Activated T-helper 17 cell treated with anti-CD3 and anti-CD28 coated beads, Interleukin-2, amount 50 U/mL, for 72 hours (primary cell): Measurements from ENCODE around the gene MR1. TPM values are rescaled to one million over a fixed set of nuclear protein-coding genes. Genes with fewer than 3 reads are reported as not detected.

Experiments used
- ATAC-seq: fragments of 150-1000 bp; cut with Tn5 transposase; replicated peaks from 2 replicates; pipeline ENCODE4 v1.10.0; 2021; ENCODE audit warnings: mild to moderate bottlenecking, moderate library complexity
- H3K27ac Mint-ChIP-seq: one replicate; pipeline ENCODE4 v1.8.0; 2022; ENCODE audit warnings: mixed read lengths
- H3K27me3 Mint-ChIP-seq: one replicate; pipeline ENCODE4 v1.8.0; 2022; ENCODE audit warnings: mixed read lengths
- H3K36me3 Mint-ChIP-seq: one replicate; pipeline ENCODE4 v1.8.0; 2022; ENCODE audit warnings: low read depth, mild to moderate bottlenecking, mixed read lengths
- H3K4me1 Mint-ChIP-seq: one replicate; pipeline ENCODE4 v1.8.0; 2022; ENCODE audit warnings: mixed read lengths
- H3K4me3 Mint-ChIP-seq: one replicate; pipeline ENCODE4 v1.8.0; 2022; ENCODE audit warnings: mild to moderate bottlenecking, mixed read lengths
- H3K9me3 Mint-ChIP-seq: one replicate; pipeline ENCODE4 v1.8.0; 2022; ENCODE audit warnings: mixed read lengths
- total RNA-seq, 2 donors: library from RNA; stranded (reverse); gene quantifications; one replicate each; pipeline ENCODE4 v1.2.3, GENCODE V29; 2022

The MR1 gene
- total RNA-seq, 2 donors from 2014 or later: 21.9 to 26.1 TPM

- H3K36me3 Mint-ChIP-seq: peaks cover 10% of the 10 kb centered on the region
- H3K27ac Mint-ChIP-seq: peak overlapping the region; percentile 96
- H3K4me3 Mint-ChIP-seq: peak overlapping the region; percentile 79
- H3K27me3 Mint-ChIP-seq: no peaks in the 10 kb centered on the region
- peak; percentile 25 for ATAC-seq
- peaks cover 50% of the 10 kb centered on the region for H3K4me1 Mint-ChIP-seq
- H3K9me3 Mint-ChIP-seq: no peaks in the 10 kb centered on the region
Observed at GRCh38 chr1:181100015-181100905, 66.5 kb downstream of the MR1 start.

DNA sequence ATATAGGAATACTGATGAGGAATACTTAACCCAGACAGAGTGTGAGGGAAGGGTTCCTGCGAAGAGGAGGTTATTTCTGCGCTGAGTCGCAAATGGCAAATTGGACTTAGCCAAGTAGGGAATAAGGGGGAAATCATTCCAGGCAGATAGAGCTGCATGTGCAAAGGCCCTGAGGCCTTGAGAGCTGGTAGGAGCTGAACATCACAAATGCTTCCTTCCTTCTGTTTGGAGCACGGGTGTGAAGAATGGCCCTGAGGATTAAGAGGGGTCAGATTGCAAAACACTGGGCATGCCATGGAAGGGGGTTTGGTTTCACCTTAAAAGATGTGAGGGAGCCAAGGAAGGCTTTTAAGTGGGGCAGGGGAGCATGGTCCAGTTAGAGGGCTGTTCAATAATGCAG, 67.2 kb downstream of the MR1 start:
- H3K27me3 Mint-ChIP-seq: no peaks in the 10 kb centered on the region
- no peak for ATAC-seq
- peaks cover 8% of the 10 kb centered on the region for H3K36me3 Mint-ChIP-seq
- no peaks in the 10 kb centered on the region for H3K9me3 Mint-ChIP-seq
- peaks cover 54% of the 10 kb centered on the region for H3K4me1 Mint-ChIP-seq
- H3K27ac Mint-ChIP-seq: peak overlapping the region; percentile 96
- peak overlapping the region; percentile 79 for H3K4me3 Mint-ChIP-seq

DNA sequence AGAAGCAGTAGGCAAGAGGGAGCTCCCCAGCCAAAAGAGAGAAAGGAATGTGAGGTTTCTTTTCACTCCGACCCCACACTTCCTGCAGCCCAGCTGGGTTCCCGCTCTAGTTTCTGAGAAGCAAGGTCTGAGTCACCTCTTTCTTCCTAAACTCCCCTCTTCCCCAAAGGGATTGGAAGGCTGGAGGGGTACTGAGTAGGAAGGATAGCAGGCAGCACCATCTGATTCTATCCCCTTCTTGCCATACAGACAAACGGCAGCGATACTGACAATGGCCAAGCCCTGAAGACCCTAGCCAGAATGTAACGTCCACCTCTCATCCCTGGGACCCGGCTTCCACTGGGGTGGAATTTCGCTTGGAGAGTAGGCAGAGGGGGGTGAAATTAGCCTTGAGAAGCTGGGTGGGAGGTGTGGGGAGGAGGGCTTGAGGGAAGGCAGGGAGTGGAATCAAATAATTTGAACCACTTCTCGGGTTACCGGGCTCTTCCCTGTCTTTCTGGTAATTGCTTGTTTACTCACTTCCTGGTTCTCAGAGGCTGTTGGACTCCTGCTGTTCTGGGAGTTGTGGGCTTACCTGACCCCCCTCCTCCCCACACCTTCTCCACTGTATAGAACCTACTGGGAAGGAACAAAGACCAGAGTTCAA, 67.9 kb downstream of the MR1 start:
- H3K27me3 Mint-ChIP-seq: no peaks in the 10 kb centered on the region
- peaks cover 6% of the 10 kb centered on the region for H3K36me3 Mint-ChIP-seq
- peak overlapping the region; percentile 96 for H3K27ac Mint-ChIP-seq
- H3K4me3 Mint-ChIP-seq: peak overlapping the region; percentile 79
- H3K4me1 Mint-ChIP-seq: peaks cover 49% of the 10 kb centered on the region
- no peak for ATAC-seq
- no peaks in the 10 kb centered on the region for H3K9me3 Mint-ChIP-seq

GRCh38 chr1:181102841-181103240, 69.1 kb downstream of the MR1 start:
- Mint-ChIP-seq H3K27me3 (no peaks in the 10 kb centered on the region), H3K9me3 (no peaks in the 10 kb centered on the region), H3K4me3 (peak overlapping the region; percentile 77), H3K36me3 (peaks cover 6% of the 10 kb centered on the region), H3K4me1 (peaks cover 48% of the 10 kb centered on the region), H3K27ac (no peak overlapping the region)
- ATAC-seq: no peak

DNA sequence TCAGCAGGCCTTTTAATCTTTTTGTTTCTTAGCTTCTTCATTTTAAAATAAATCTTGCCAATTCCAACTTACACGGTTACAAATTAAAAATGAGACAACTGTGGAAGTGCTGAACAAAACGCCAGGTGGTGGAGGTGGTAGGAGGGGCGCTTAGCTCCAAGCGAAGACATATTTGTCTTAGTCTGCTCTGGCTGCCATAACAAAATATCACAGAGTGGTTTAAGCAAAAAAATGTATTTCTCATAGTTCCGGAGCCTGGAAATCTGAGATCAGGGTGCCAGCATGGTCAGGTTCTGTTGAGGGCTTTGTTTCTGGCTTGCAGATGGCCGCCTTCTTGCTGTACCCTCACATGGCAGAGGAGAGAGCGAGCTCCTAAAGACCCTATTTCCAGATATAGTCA, 69.6 kb downstream of the MR1 start:
- H3K36me3 Mint-ChIP-seq: peaks cover 6% of the 10 kb centered on the region
- peak overlapping the region; percentile 77 for H3K4me3 Mint-ChIP-seq
- H3K4me1 Mint-ChIP-seq: peaks cover 44% of the 10 kb centered on the region
- H3K9me3 Mint-ChIP-seq: no peaks in the 10 kb centered on the region
- H3K27ac Mint-ChIP-seq: no peak overlapping the region
- H3K27me3 Mint-ChIP-seq: peaks cover 1% of the 10 kb centered on the region
- no peak for ATAC-seq

GRCh38 chr1:181104042-181104789, 70.4 kb downstream of the MR1 start:
- Mint-ChIP-seq H3K27ac (peak overlapping the region; percentile 80), H3K9me3 (no peaks in the 10 kb centered on the region), H3K4me3 (peak overlapping the region; percentile 77), H3K36me3 (peaks cover 6% of the 10 kb centered on the region), H3K4me1 (peaks cover 42% of the 10 kb centered on the region), H3K27me3 (peaks cover 5% of the 10 kb centered on the region)
- ATAC-seq: peak; percentile 8

GRCh38 chr1:181104790-181105133, 71.0 kb downstream of the MR1 start:
- H3K27me3 Mint-ChIP-seq: peaks cover 5% of the 10 kb centered on the region
- no peaks in the 10 kb centered on the region for H3K9me3 Mint-ChIP-seq
- ATAC-seq: no peak
- H3K36me3 Mint-ChIP-seq: peaks cover 6% of the 10 kb centered on the region
- peaks cover 37% of the 10 kb centered on the region for H3K4me1 Mint-ChIP-seq
- H3K27ac Mint-ChIP-seq: peak overlapping the region; percentile 80
- peak overlapping the region; percentile 77 for H3K4me3 Mint-ChIP-seq

DNA sequence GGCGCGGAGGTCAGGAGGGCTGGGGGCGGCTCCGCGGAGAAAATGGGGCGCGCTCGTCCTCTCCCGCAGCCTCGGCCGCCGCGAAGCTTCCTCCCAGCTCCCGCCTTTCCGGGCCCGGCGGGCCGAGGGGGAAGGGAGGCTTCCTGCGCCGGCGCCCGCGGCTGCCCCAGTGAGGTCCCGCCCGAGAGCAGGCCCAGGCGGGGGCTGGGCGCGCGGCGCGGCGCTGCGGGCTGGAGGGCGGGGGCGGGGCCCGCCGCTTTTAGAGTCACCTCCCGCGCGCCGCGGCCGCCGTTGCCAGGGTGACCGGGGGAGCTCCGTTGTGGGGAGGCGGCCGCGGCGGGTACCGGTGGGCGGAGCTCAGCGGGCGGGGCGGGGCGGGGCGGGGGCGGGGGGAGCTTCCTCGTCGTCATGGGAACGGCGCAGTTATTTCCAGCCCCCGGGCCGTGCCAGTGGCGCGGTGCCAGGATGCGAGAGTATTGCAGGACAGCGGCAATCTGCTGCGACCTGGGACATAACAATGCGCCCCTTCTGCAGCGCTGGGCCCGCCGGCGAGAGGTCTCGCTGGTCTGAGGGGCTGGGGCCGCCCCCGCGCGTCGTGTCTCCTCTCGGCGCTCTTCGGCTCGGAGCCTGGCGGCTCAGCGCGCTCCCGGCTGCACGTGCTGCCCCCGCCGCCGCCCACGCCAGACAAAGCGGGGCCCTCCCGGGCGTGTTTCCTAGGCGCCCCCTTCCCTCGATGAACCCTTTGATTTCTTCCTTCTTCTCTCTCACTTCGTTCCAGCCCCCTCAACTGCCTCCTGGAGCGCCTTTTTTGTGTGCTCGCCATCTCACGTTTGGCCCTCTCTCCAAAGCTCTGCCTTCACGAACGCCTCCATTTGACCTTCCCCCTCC, 71.6 kb downstream of the MR1 start:
- peak overlapping the region; percentile 59 for H3K27ac Mint-ChIP-seq
- H3K4me1 Mint-ChIP-seq: peaks cover 31% of the 10 kb centered on the region
- H3K4me3 Mint-ChIP-seq: peak overlapping the region; percentile 77
- H3K36me3 Mint-ChIP-seq: peaks cover 6% of the 10 kb centered on the region
- ATAC-seq: peak; percentile 88
- peaks cover 5% of the 10 kb centered on the region for H3K27me3 Mint-ChIP-seq
- H3K9me3 Mint-ChIP-seq: no peaks in the 10 kb centered on the region

DNA sequence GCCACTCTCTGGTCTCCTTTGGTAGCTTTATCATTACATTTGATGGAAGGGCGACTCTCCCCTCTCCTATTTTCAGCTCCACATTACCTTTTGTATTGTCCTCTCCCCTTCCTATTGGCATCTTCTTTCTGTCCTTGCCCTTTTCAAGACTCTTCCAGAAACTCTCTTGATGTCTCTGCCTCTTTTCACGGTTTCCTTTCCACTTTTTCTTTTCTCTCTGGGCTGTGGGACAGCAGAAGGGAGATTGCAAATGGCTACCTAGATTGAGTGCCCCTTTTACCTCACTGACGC, 72.2 kb downstream of the MR1 start:
- Mint-ChIP-seq H3K27me3 (peaks cover 5% of the 10 kb centered on the region), H3K4me3 (peak overlapping the region; percentile 69), H3K9me3 (no peaks in the 10 kb centered on the region), H3K27ac (peak overlapping the region; percentile 59), H3K36me3 (peaks cover 6% of the 10 kb centered on the region), H3K4me1 (peaks cover 25% of the 10 kb centered on the region)
- ATAC-seq: no peak

GRCh38 chr1:181106479-181106878, 72.7 kb downstream of the MR1 start:
- H3K4me1 Mint-ChIP-seq: peaks cover 23% of the 10 kb centered on the region
- no peak for ATAC-seq
- H3K27me3 Mint-ChIP-seq: peaks cover 5% of the 10 kb centered on the region
- H3K36me3 Mint-ChIP-seq: peaks cover 6% of the 10 kb centered on the region
- no peaks in the 10 kb centered on the region for H3K9me3 Mint-ChIP-seq
- H3K4me3 Mint-ChIP-seq: peak overlapping the region; percentile 69
- H3K27ac Mint-ChIP-seq: peak overlapping the region; percentile 59

DNA sequence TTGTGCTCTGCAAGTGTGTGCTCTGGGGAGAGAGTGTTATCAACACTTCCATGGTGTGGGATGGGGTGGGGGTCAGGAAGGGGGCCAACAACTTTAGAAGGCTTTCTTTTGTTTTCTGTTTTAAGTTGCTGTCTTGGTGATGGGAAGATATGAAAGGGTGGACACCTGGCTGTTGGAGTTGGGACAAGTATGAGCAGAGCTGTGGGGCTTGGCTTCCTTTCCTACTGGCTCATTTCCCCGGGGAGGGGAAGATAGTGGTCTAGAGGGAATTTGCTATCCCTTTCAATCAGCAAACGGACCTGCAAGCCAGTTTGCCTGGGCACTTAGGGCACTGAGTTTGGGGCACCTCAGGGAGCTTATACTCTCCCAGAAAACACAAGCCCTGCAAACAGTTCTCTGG, 73.9 kb downstream of the MR1 start:
- H3K27me3 Mint-ChIP-seq: peaks cover 5% of the 10 kb centered on the region
- H3K4me1 Mint-ChIP-seq: peaks cover 23% of the 10 kb centered on the region
- H3K36me3 Mint-ChIP-seq: peaks cover 6% of the 10 kb centered on the region
- no peaks in the 10 kb centered on the region for H3K9me3 Mint-ChIP-seq
- no peak for ATAC-seq
- H3K27ac Mint-ChIP-seq: no peak overlapping the region
- H3K4me3 Mint-ChIP-seq: no peak overlapping the region

DNA sequence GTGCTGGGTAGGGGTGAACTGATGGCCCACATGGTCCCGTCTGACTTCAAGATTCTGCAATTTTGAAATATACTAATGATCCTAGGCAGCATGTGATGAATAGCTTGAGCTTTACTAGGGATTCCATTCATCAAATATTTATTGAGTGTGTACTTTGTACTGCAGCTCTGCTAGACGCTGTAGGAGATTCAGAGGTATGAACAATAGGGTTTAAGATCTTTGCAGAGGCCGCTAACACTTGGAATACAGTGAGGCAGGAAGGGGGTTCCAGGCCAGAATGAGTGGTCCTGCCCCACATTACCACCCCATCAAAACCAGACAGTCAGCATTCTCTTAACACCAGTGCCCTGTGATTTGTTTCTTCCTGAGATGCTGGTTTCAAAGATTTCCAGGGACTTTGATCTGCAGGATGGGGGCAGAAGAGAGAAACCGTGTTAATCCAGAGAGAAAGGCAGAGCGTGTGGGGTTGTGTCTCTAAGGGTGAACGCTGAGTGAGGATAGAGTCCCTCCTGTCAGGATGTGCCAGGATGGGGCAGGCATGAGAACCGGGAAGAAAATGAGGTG, 74.6 kb downstream of the MR1 start:
- Mint-ChIP-seq H3K4me3 (no peak overlapping the region), H3K9me3 (no peaks in the 10 kb centered on the region), H3K4me1 (peaks cover 18% of the 10 kb centered on the region), H3K36me3 (peaks cover 6% of the 10 kb centered on the region), H3K27ac (peak overlapping the region; percentile 36), H3K27me3 (peaks cover 5% of the 10 kb centered on the region)
- no peak for ATAC-seq

GRCh38 chr1:181110013-181110412, 76.2 kb downstream of the MR1 start:
- H3K36me3 Mint-ChIP-seq: peaks cover 6% of the 10 kb centered on the region
- H3K4me1 Mint-ChIP-seq: peaks cover 13% of the 10 kb centered on the region
- H3K27ac Mint-ChIP-seq: peak overlapping the region; percentile 38
- no peak for ATAC-seq
- H3K9me3 Mint-ChIP-seq: no peaks in the 10 kb centered on the region
- H3K4me3 Mint-ChIP-seq: no peak overlapping the region
- H3K27me3 Mint-ChIP-seq: peaks cover 5% of the 10 kb centered on the region
